Measurements from ENCODE around the gene SCCPDH. TPM values are rescaled to one million over a fixed set of nuclear protein-coding genes. Genes with fewer than 3 reads are reported as not detected.
"Not testable (repeated sequence)": the region's sequence is repeated elsewhere in the genome, so short reads cannot be mapped to it uniquely, and the experiment has no call there.

SCCPDH gene
- total RNA-seq, 4 donors from 2014 or later = 18.6 to 50.5 (median 25.0) TPM

GRCh38 chr1:246709196-246709595, 15.0 kb upstream of the SCCPDH start:
- DNase-seq (ENCODE audit: low spot score) (no peak), ATAC-seq (ENCODE audit: low FRiP score) (no peak)
- no peak for TF ChIP-seq CTCF (IDR thresholded peaks at IDR 0.05)

- no peak for TF ChIP-seq CTCF (IDR thresholded peaks at IDR 0.05)
- ATAC-seq (ENCODE audit: low FRiP score) (no peak), DNase-seq (ENCODE audit: low spot score) (no peak)
These were observed 14.4 kb upstream of the SCCPDH start for GRCh38 chr1:246709835-246710234.

- no peak for ATAC-seq (ENCODE audit: low FRiP score)
- no peak for DNase-seq (ENCODE audit: low spot score)
These were observed 12.6 kb upstream of the SCCPDH start for GRCh38 chr1:246711548-246712003.

GRCh38 chr1:246712428-246712827, 11.8 kb upstream of the SCCPDH start:
- not testable (repeated sequence) for DNase-seq (ENCODE audit: low spot score); ATAC-seq (ENCODE audit: low FRiP score)

More at GRCh38 chr1:246711548-246712003, 12.6 kb upstream of the SCCPDH start:
- TF ChIP-seq CTCF (IDR thresholded peaks at IDR 0.05) = no peak

GRCh38 chr1:246719361-246719760, 4.8 kb upstream of the SCCPDH start:
- ATAC-seq (ENCODE audit: low FRiP score); DNase-seq (ENCODE audit: low spot score): not testable (repeated sequence)

- not testable (repeated sequence) for ATAC-seq (ENCODE audit: low FRiP score); DNase-seq (ENCODE audit: low spot score)
These were observed 3.4 kb upstream of the SCCPDH start for GRCh38 chr1:246720814-246721213.

GRCh38 chr1:246722720-246723119, 1.5 kb upstream of the SCCPDH start:
- DNase-seq (ENCODE audit: low spot score) (no peak), ATAC-seq (ENCODE audit: low FRiP score) (no peak)
- no peak for TF ChIP-seq CTCF (IDR thresholded peaks at IDR 0.05)

GRCh38 chr1:246724731-246725095, 504 bp downstream of the SCCPDH start:
- ATAC-seq (ENCODE audit: low FRiP score) (no peak), DNase-seq (ENCODE audit: low spot score) (no peak)
- TF ChIP-seq CTCF (IDR thresholded peaks at IDR 0.05) = no peak

GRCh38 chr1:246725191-246725590, 982 bp downstream of the SCCPDH start:
- ATAC-seq (ENCODE audit: low FRiP score) = no peak
- no peak for DNase-seq (ENCODE audit: low spot score)
- TF ChIP-seq CTCF (IDR thresholded peaks at IDR 0.05) = no peak
